Measurements from ENCODE around the gene SART1.

Gene SART1

GRCh38 chr11:66012371-66012945, 50.9 kb downstream of the SART1 start:
- no peak for TF ChIP-seq CTCF (conservative IDR thresholded peaks at IDR 0.05; ENCODE audit: low read depth, low read length)
- H3K4me3 ChIP-seq (ENCODE audit: low read depth, low read length): no peak overlapping the region
- no peak for DNase-seq (ENCODE audit: low read depth)

GRCh38 chr11:66012946-66013761, 51.6 kb downstream of the SART1 start:
- TF ChIP-seq CTCF (conservative IDR thresholded peaks at IDR 0.05; ENCODE audit: low read depth, low read length): no peak
- H3K4me3 ChIP-seq (ENCODE audit: low read depth, low read length): no peak overlapping the region

GRCh38 chr11:66013762-66014100, 52.2 kb downstream of the SART1 start:
- no peak for DNase-seq (ENCODE audit: low read depth)
- TF ChIP-seq CTCF (conservative IDR thresholded peaks at IDR 0.05; ENCODE audit: low read depth, low read length): no peak
- H3K4me3 ChIP-seq (ENCODE audit: low read depth, low read length): no peak overlapping the region

More at GRCh38 chr11:66012946-66013761, 51.6 kb downstream of the SART1 start:
- DNase-seq (ENCODE audit: low read depth): no peak

- DNase-seq (ENCODE audit: low read depth): no peak
- TF ChIP-seq CTCF (conservative IDR thresholded peaks at IDR 0.05; ENCODE audit: low read depth, low read length): no peak
- H3K4me3 ChIP-seq (ENCODE audit: low read depth, low read length): no peak overlapping the region
These were observed 53.4 kb downstream of the SART1 start for GRCh38 chr11:66014804-66015453.

- H3K4me3 ChIP-seq (ENCODE audit: low read depth, low read length): no peak overlapping the region
- no peak for DNase-seq (ENCODE audit: low read depth)
These were observed 53.9 kb downstream of the SART1 start for GRCh38 chr11:66015454-66015881.

More at GRCh38 chr11:66015454-66015881, 53.9 kb downstream of the SART1 start:
- TF ChIP-seq CTCF (conservative IDR thresholded peaks at IDR 0.05; ENCODE audit: low read depth, low read length): no peak
